PC-3 (cell line): ENCODE results near the gene SDE2.

ENCODE experiments used
- CTCF ChIP-seq: fragments of 300-600 bp; sonication (generic); conservative IDR thresholded peaks from 2 replicates; pipeline ENCODE4 v1.5.1; 2017; ENCODE audit warnings: antibody characterized with exemption, low read depth, mild to moderate bottlenecking, low read length
- EZH2 ChIP-seq: fragments of 300-600 bp; sonication (generic); IDR thresholded peaks from one replicate; pipeline ENCODE4 v1.6.1; 2017; ENCODE audit warnings: antibody characterized with exemption, mild to moderate bottlenecking, low read length; ENCODE audit not compliant: unreplicated experiment
- EZH2phosphoT487 ChIP-seq: fragments of 300-600 bp; sonication (generic); IDR thresholded peaks from 2 replicates; pipeline ENCODE4 v1.6.1; 2018; ENCODE audit warnings: mild to moderate bottlenecking, antibody characterized with exemption, low read length, borderline replicate concordance

- TF ChIP-seq EZH2 (no peak), CTCF (no peak), EZH2phosphoT487 (no peak)
These were observed 36.8 kb upstream of the SDE2 start for GRCh38 chr1:226035915-226036314.
